PFSK-1 (cell line): Measurements from ENCODE around the gene ARHGEF4.

Source experiments
- FOXP2 ChIP-seq: optimal IDR thresholded peaks from 2 replicates; pipeline ENCODE3; 2011; ENCODE audit warnings: borderline replicate concordance, control low read depth, inconsistent platforms; ENCODE audit not compliant: insufficient read depth; ENCODE audit errors: extremely low read length, extremely low read depth
- POLR2AphosphoS5 ChIP-seq: IDR thresholded peaks from 2 replicates; pipeline ENCODE4 v1.6.1; 2012; ENCODE audit warnings: low read depth, mild to moderate bottlenecking, control low read depth, low read length, moderate library complexity
- REST ChIP-seq, 2 experiments: IDR thresholded peaks; 2 replicates each; pipeline versions ENCODE4 v1.6.1 to v1.8.0; 2011 to 2012; ENCODE audit warnings: low read depth in 2 of 2, low read length in 2 of 2, control low read depth in 1 of 2, inconsistent platforms in 1 of 2, mild to moderate bottlenecking in 1 of 2, moderate library complexity in 1 of 2; ENCODE audit not compliant: insufficient read depth in 1 of 2
- SIN3A ChIP-seq: IDR thresholded peaks from 2 replicates; pipeline ENCODE4 v1.6.1; 2012; ENCODE audit warnings: mild to moderate bottlenecking, low read length, moderate library complexity, borderline replicate concordance; ENCODE audit not compliant: insufficient read depth
- TAF1 ChIP-seq: IDR thresholded peaks from 2 replicates; pipeline ENCODE4 v1.6.1; 2012; ENCODE audit warnings: low read length, control low read depth, borderline replicate concordance; ENCODE audit not compliant: insufficient read depth

The ARHGEF4 gene

GRCh38 chr2:130819608-130820278 is 17.0 kb upstream of the ARHGEF4 start:
- TF ChIP-seq SIN3A: no peak
- TF ChIP-seq FOXP2: no peak
- TF ChIP-seq POLR2AphosphoS5: no peak
- TF ChIP-seq REST (IDR thresholded peaks at IDR 0.05; ENCODE audit: insufficient read depth in 1 of 2, low read depth in 2 of 2, low read length in 2 of 2): no peak
- TF ChIP-seq TAF1: no peak

GRCh38 chr2:130820279-130820861 is 16.3 kb upstream of the ARHGEF4 start:
- TF ChIP-seq REST (IDR thresholded peaks at IDR 0.05; ENCODE audit: insufficient read depth in 1 of 2, low read depth in 2 of 2, low read length in 2 of 2) (no peak), TAF1 (no peak), FOXP2 (no peak), POLR2AphosphoS5 (no peak), SIN3A (no peak)

- TF ChIP-seq SIN3A (no peak), REST (IDR thresholded peaks at IDR 0.05; ENCODE audit: insufficient read depth in 1 of 2, low read depth in 2 of 2, low read length in 2 of 2) (no peak), TAF1 (no peak), FOXP2 (no peak), POLR2AphosphoS5 (no peak)
These were observed 14.8 kb upstream of the ARHGEF4 start for GRCh38 chr2:130821867-130822266.

- no peak for TF ChIP-seq SIN3A
- TF ChIP-seq TAF1: no peak
- no peak for TF ChIP-seq REST (IDR thresholded peaks at IDR 0.05; ENCODE audit: insufficient read depth in 1 of 2, low read depth in 2 of 2, low read length in 2 of 2)
- no peak for TF ChIP-seq FOXP2
- TF ChIP-seq POLR2AphosphoS5: no peak
These were observed 13.9 kb upstream of the ARHGEF4 start for GRCh38 chr2:130822766-130823165.
